OCI-LY1 (cell line): Measurements from ENCODE around the gene ECEL1.

Source experiments
- H2AFZ ChIP-seq: fragments of 200-600 bp; sonication (generic), shearing (Covaris generic); 2 replicates; pipeline ENCODE4 v1.6.0; 2014; ENCODE audit warnings: antibody characterized with exemption, mild to moderate bottlenecking, low read length
- H3F3A ChIP-seq: fragments of 200-600 bp; sonication (generic), shearing (Covaris generic); 2 replicates; pipeline ENCODE4 v1.6.0; 2014; ENCODE audit warnings: mild to moderate bottlenecking, antibody characterized with exemption, low read length, moderate library complexity; ENCODE audit not compliant: insufficient read depth
- H3K27ac ChIP-seq: fragments of 200-600 bp; sonication (generic); 2 replicates; pipeline ENCODE4 v1.5.1; 2014; ENCODE audit warnings: low read length, mixed run types, mild to moderate bottlenecking, low read depth; ENCODE audit not compliant: poor library complexity, severe bottlenecking
- H3K27me3 ChIP-seq: fragments of 200-600 bp; sonication (generic); 2 replicates; pipeline ENCODE4 v1.6.0; 2014; ENCODE audit warnings: antibody characterized with exemption, mild to moderate bottlenecking, low read length, moderate library complexity; ENCODE audit not compliant: insufficient read depth
- H3K36me3 ChIP-seq: fragments of 200-600 bp; sonication (generic); 2 replicates; pipeline ENCODE4 v1.6.1; 2014; ENCODE audit warnings: mild to moderate bottlenecking, antibody characterized with exemption, low read length, moderate library complexity, mixed read lengths; ENCODE audit not compliant: insufficient read depth
- H3K4me1 ChIP-seq: fragments of 200-600 bp; sonication (generic); 2 replicates; pipeline ENCODE4 v1.5.1; 2014; ENCODE audit warnings: mild to moderate bottlenecking, low read length, moderate library complexity; ENCODE audit not compliant: insufficient read depth, severe bottlenecking
- H3K4me2 ChIP-seq: fragments of 200-600 bp; sonication (generic), shearing (Covaris generic); 2 replicates; pipeline ENCODE4 v1.6.1; 2014; ENCODE audit warnings: low read length
- H3K4me3 ChIP-seq: fragments of 200-600 bp; sonication (generic); 2 replicates; pipeline ENCODE4 v1.5.1; 2014; ENCODE audit warnings: low read length, low read depth, mild to moderate bottlenecking, mixed read lengths; ENCODE audit not compliant: poor library complexity, severe bottlenecking
- H3K79me2 ChIP-seq: fragments of 200-600 bp; shearing (Covaris generic); 2 replicates; pipeline ENCODE4 v1.6.1; 2016; ENCODE audit warnings: mixed run types, low read length, mixed read lengths; ENCODE audit not compliant: insufficient read depth
- H3K9ac ChIP-seq: fragments of 200-600 bp; sonication (generic), shearing (Covaris generic); 2 replicates; pipeline ENCODE4 v1.6.1; 2014; ENCODE audit warnings: mild to moderate bottlenecking, low read length, mixed read lengths
- H3K9me2 ChIP-seq: fragments of 200-600 bp; sonication (generic), shearing (Covaris generic); 2 replicates; pipeline ENCODE4 v1.6.1; 2014; ENCODE audit warnings: low read depth, mild to moderate bottlenecking, low read length, mixed read lengths
- H3K9me3 ChIP-seq: fragments of 200-600 bp; shearing (Covaris generic); 2 replicates; pipeline ENCODE4 v1.6.1; 2014; ENCODE audit warnings: low read length, mixed read lengths
- H4K20me1 ChIP-seq: fragments of 200-600 bp; sonication (generic), shearing (Covaris generic); 2 replicates; pipeline ENCODE4 v1.6.0; 2016; ENCODE audit warnings: mild to moderate bottlenecking, low read length; ENCODE audit not compliant: insufficient read depth
- EZH2 ChIP-seq: fragments of 200-600 bp; sonication (generic), shearing (Covaris generic); IDR thresholded peaks from 2 replicates; pipeline ENCODE4 v1.8.0; 2017; ENCODE audit warnings: borderline replicate concordance, mixed run types, mild to moderate bottlenecking, antibody characterized with exemption, low read length, moderate library complexity, mixed read lengths
- TF ChIP-seq, protein P1 (sequence below): fragments of 200-600 bp; sonication (generic), shearing (Covaris generic); IDR thresholded peaks from 2 replicates; pipeline ENCODE4 v1.5.1; 2017; ENCODE audit warnings: mild to moderate bottlenecking, antibody characterized with exemption, low read length, moderate library complexity, mixed read lengths

Gene ECEL1

GRCh38 chr2:232437195-232437571, 50.5 kb downstream of the ECEL1 start:
- TF ChIP-seq, protein P1, sequence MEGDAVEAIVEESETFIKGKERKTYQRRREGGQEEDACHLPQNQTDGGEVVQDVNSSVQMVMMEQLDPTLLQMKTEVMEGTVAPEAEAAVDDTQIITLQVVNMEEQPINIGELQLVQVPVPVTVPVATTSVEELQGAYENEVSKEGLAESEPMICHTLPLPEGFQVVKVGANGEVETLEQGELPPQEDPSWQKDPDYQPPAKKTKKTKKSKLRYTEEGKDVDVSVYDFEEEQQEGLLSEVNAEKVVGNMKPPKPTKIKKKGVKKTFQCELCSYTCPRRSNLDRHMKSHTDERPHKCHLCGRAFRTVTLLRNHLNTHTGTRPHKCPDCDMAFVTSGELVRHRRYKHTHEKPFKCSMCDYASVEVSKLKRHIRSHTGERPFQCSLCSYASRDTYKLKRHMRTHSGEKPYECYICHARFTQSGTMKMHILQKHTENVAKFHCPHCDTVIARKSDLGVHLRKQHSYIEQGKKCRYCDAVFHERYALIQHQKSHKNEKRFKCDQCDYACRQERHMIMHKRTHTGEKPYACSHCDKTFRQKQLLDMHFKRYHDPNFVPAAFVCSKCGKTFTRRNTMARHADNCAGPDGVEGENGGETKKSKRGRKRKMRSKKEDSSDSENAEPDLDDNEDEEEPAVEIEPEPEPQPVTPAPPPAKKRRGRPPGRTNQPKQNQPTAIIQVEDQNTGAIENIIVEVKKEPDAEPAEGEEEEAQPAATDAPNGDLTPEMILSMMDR: no peak
- no peak for TF ChIP-seq EZH2
- H3F3A ChIP-seq: no peaks in the 10 kb centered on the region
- H3K9me3 ChIP-seq: no peaks in the 10 kb centered on the region
- peaks cover 4% of the 10 kb centered on the region; the same call in 1 of the 2 replicates for H3K27me3 ChIP-seq
- H3K9me2 ChIP-seq: no peaks in the 10 kb centered on the region
- H3K4me2 ChIP-seq: no peak overlapping the region
- no peaks in the 10 kb centered on the region for H3K36me3 ChIP-seq
- H3K9ac ChIP-seq: no peak overlapping the region
- no peak overlapping the region for H3K4me3 ChIP-seq
- H2AFZ ChIP-seq: no peak overlapping the region
- H4K20me1 ChIP-seq: no peaks in the 10 kb centered on the region
- no peak overlapping the region for H3K27ac ChIP-seq
- H3K4me1 ChIP-seq: no peaks in the 10 kb centered on the region
- no peaks in the 10 kb centered on the region for H3K79me2 ChIP-seq

GRCh38 chr2:232436381-232437194, 51.0 kb downstream of the ECEL1 start:
- no peaks in the 10 kb centered on the region for H3K36me3 ChIP-seq
- no peaks in the 10 kb centered on the region for H4K20me1 ChIP-seq
- H3K4me1 ChIP-seq: no peaks in the 10 kb centered on the region
- no peaks in the 10 kb centered on the region for H3F3A ChIP-seq
- no peak overlapping the region for H2AFZ ChIP-seq
- no peak overlapping the region for H3K27ac ChIP-seq
- TF ChIP-seq, protein P1: no peak
- TF ChIP-seq EZH2: no peak
- no peaks in the 10 kb centered on the region for H3K79me2 ChIP-seq
- H3K9me2 ChIP-seq: no peaks in the 10 kb centered on the region
- H3K9ac ChIP-seq: no peak overlapping the region
- peaks cover 4% of the 10 kb centered on the region; the same call in 1 of the 2 replicates for H3K27me3 ChIP-seq
- no peak overlapping the region for H3K4me2 ChIP-seq
- no peak overlapping the region for H3K4me3 ChIP-seq
- no peaks in the 10 kb centered on the region for H3K9me3 ChIP-seq

DNA sequence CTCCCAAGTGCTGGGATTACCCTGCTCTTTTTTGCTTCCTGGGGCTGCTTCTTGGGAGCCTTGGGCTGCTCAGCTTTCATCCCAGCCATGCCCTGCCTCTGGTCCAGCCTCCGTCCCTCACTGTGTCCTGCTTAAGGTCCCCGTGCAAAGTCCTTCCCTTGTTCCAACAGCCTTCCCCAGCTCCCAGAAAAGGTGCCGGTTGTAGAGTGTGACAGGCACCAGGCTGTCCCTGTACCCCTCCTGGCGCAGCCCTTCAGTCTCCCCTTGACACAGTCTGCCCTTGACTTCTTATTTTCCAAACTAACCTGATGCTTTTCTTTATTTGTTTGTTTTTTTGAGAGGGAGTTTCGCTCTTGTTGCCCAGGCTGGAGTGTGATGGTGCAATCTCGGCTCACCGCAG, 51.8 kb downstream of the ECEL1 start:
- no peak overlapping the region for H3K4me2 ChIP-seq
- H3K9me3 ChIP-seq: no peaks in the 10 kb centered on the region
- no peak overlapping the region for H3K4me3 ChIP-seq
- H2AFZ ChIP-seq: no peak overlapping the region
- H3K27me3 ChIP-seq: peaks cover 4% of the 10 kb centered on the region; the same call in 1 of the 2 replicates
- TF ChIP-seq, protein P1: no peak
- TF ChIP-seq EZH2: no peak
- H4K20me1 ChIP-seq: no peaks in the 10 kb centered on the region
- H3K9me2 ChIP-seq: no peaks in the 10 kb centered on the region
- H3F3A ChIP-seq: no peaks in the 10 kb centered on the region
- no peaks in the 10 kb centered on the region for H3K79me2 ChIP-seq
- H3K36me3 ChIP-seq: no peaks in the 10 kb centered on the region
- no peaks in the 10 kb centered on the region for H3K4me1 ChIP-seq
- H3K9ac ChIP-seq: no peak overlapping the region
- H3K27ac ChIP-seq: no peak overlapping the region
